Osteocyte (in vitro differentiated cells): ENCODE results near the gene CDH13. TPM values are rescaled to one million over a fixed set of nuclear protein-coding genes. Genes with fewer than 3 reads are reported as not detected.
A peak's percentile ranks its signal among the peaks of the same experiment; 100 is the strongest.

Experiments used
- DNase-seq: peaks from one replicate; pipeline ENCODE4 v3.0.0; 2021; ENCODE audit warnings: mixed read lengths; ENCODE audit not compliant: unreplicated experiment; ENCODE audit errors: extremely low spot score
- H3K27ac Mint-ChIP-seq: one replicate; pipeline ENCODE4 v1.8.0; 2021; ENCODE audit warnings: mild to moderate bottlenecking, mixed read lengths; ENCODE audit not compliant: unreplicated experiment
- H3K27me3 Mint-ChIP-seq: one replicate; pipeline ENCODE4 v1.8.0; 2021; ENCODE audit warnings: mixed read lengths; ENCODE audit not compliant: unreplicated experiment
- H3K36me3 Mint-ChIP-seq: one replicate; pipeline ENCODE4 v1.8.0; 2021; ENCODE audit warnings: mixed read lengths; ENCODE audit not compliant: unreplicated experiment
- H3K4me1 Mint-ChIP-seq: one replicate; pipeline ENCODE4 v1.8.0; 2021; ENCODE audit warnings: mixed read lengths; ENCODE audit not compliant: unreplicated experiment
- H3K4me3 Mint-ChIP-seq: one replicate; pipeline ENCODE4 v1.8.0; 2021; ENCODE audit warnings: mild to moderate bottlenecking, moderate library complexity, mixed read lengths; ENCODE audit not compliant: unreplicated experiment
- H3K9me3 Mint-ChIP-seq: one replicate; pipeline ENCODE4 v1.8.0; 2021; ENCODE audit warnings: mixed read lengths; ENCODE audit not compliant: unreplicated experiment
- total RNA-seq: library from RNA; stranded (reverse); gene quantifications from 2 replicates; pipeline ENCODE4 v1.2.1, GENCODE V29; 2021
- TF ChIP-seq, protein P1 (sequence below): fragments of 200-600 bp; sonication (generic); IDR thresholded peaks from 2 replicates; pipeline ENCODE4 v1.5.0; 2021; ENCODE audit warnings: antibody characterized with exemption, mild to moderate bottlenecking, moderate library complexity

Gene CDH13
- total RNA-seq, 1 donor from 2014 or later, result 27.0 TPM

DNA sequence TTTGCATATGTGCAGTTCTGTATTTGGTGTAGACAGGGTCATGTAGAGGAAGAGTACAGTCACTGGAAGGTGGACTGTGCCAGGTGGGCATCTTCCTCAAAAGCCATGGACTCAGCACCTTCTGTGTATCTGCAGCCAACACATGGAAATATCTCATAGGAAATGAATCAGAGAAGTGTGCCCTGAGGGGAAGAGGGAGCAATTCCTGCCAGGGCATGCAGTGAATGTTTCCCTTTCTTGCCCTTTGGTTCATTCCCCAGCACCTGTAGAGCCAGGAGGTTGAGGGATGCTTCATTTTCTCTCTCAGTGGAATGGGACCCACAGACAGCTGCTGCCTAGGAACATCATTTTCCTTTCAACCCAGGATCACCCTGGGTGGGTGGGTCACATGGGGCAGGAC is 1034.9 kb downstream of the CDH13 start:
- Mint-ChIP-seq H3K36me3 (no peaks in the 10 kb centered on the region), H3K27me3 (no peaks in the 10 kb centered on the region), H3K27ac (no peak overlapping the region), H3K4me3 (no peak overlapping the region), H3K4me1 (no peaks in the 10 kb centered on the region), H3K9me3 (peaks cover 3% of the 10 kb centered on the region)
- TF ChIP-seq, protein P1, sequence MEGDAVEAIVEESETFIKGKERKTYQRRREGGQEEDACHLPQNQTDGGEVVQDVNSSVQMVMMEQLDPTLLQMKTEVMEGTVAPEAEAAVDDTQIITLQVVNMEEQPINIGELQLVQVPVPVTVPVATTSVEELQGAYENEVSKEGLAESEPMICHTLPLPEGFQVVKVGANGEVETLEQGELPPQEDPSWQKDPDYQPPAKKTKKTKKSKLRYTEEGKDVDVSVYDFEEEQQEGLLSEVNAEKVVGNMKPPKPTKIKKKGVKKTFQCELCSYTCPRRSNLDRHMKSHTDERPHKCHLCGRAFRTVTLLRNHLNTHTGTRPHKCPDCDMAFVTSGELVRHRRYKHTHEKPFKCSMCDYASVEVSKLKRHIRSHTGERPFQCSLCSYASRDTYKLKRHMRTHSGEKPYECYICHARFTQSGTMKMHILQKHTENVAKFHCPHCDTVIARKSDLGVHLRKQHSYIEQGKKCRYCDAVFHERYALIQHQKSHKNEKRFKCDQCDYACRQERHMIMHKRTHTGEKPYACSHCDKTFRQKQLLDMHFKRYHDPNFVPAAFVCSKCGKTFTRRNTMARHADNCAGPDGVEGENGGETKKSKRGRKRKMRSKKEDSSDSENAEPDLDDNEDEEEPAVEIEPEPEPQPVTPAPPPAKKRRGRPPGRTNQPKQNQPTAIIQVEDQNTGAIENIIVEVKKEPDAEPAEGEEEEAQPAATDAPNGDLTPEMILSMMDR, result no peak
- DNase-seq, result no peak

DNA sequence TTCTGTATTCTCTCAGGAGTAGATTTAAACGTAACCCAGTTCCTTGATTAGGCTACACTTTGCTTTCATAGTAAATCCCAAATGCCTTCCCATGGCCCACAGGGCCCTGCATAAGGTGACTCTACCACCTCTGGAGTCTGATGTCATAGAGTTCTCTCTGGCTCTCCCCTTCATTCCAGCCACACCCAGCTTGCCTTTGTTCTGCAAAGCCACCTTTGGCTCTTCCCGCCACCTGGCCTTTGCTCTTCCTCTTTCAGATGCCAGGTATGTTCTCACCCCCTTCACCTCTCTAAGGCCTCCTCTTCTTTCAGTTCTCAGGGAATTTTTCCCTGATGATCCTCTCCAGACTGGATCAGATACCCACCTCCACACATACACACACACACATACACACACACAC is 1039.7 kb downstream of the CDH13 start:
- TF ChIP-seq, protein P1, result no peak
- Mint-ChIP-seq H3K9me3 (peaks cover 10% of the 10 kb centered on the region), H3K4me1 (no peaks in the 10 kb centered on the region), H3K27ac (no peak overlapping the region), H3K4me3 (no peak overlapping the region), H3K27me3 (no peaks in the 10 kb centered on the region), H3K36me3 (peaks cover 3% of the 10 kb centered on the region)
- peak; percentile 10 for DNase-seq

DNA sequence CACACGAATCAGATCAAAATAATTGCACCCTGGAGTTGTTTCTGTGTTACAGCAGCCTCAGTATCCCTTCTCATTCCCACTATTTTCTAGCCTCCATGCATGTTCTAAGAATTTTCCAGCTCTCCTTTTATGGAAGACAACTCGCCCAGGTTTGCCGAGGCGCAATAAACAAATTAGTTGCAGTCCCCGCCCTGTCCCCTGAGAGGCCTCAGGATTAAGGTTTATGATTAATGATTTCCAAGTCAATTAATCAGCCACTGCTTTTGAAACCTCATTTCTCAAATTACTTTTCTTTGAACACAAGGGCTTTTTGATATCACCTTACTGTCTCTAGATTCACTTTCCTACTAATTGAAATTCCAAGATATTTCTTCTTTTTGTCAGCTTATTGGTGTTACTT is 1042.7 kb downstream of the CDH13 start:
- no peak overlapping the region for H3K27ac Mint-ChIP-seq
- no peaks in the 10 kb centered on the region for H3K4me1 Mint-ChIP-seq
- H3K4me3 Mint-ChIP-seq, result no peak overlapping the region
- H3K36me3 Mint-ChIP-seq, result peaks cover 3% of the 10 kb centered on the region
- peaks cover 10% of the 10 kb centered on the region for H3K9me3 Mint-ChIP-seq
- H3K27me3 Mint-ChIP-seq, result no peaks in the 10 kb centered on the region
- DNase-seq, result no peak
- TF ChIP-seq, protein P1, result no peak

DNA sequence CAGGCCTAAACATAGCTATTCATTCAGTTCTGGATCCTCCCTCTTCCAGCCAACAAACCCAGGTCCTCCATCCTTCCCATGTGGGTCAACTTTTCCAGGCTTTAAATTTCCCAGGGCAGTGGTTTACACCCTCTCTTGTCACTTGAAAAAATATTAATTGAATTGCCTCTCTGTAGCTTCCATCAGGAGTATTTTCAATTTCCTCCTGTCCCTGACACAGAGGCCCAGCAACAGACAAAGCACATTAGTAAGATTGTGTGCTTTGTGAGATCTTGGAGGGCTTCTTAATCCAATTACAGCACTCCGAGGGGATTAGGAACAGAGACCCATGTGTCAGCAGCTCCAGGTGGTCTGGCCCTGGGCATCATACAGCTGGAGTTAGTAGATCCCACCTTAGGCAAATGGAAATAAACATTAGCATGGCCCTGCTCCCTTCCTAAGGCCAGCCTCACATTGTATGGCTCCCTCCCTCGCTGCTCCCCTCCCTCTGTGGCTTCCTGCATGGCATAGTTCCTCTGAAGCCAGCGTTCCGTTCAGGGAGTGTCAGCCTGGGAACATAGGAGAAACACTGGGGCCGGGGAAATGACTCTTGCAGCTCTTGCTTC is 1048.3 kb downstream of the CDH13 start:
- Mint-ChIP-seq H3K27ac (no peak overlapping the region), H3K4me3 (no peak overlapping the region), H3K9me3 (peaks cover 4% of the 10 kb centered on the region), H3K27me3 (no peaks in the 10 kb centered on the region), H3K36me3 (peaks cover 3% of the 10 kb centered on the region), H3K4me1 (no peaks in the 10 kb centered on the region)
- TF ChIP-seq, protein P1, result no peak
- DNase-seq, result no peak

DNA sequence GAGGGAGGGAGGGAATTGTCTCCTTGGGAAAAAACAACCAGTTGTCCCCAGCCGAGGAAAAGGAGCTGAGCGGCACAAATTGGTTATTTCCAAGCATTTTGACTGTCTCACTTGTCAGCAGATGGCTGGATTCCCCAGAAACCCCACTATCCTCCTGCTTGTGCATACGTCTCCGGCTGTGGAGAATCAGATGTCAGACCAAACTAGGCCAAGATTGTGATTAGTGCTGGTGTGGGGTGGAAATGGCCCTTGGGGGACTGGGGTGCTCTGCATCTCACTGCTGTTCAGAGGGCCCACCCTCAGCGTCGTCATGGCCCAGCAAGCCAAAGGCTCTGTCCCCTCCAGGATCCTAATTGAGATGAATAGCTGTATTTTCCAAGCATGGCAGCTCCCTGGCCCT is 1049.3 kb downstream of the CDH13 start:
- DNase-seq, result no peak
- H3K4me1 Mint-ChIP-seq, result no peaks in the 10 kb centered on the region
- H3K36me3 Mint-ChIP-seq, result no peaks in the 10 kb centered on the region
- no peak overlapping the region for H3K27ac Mint-ChIP-seq
- no peak overlapping the region for H3K4me3 Mint-ChIP-seq
- H3K9me3 Mint-ChIP-seq, result no peaks in the 10 kb centered on the region
- H3K27me3 Mint-ChIP-seq, result no peaks in the 10 kb centered on the region
- TF ChIP-seq, protein P1, result no peak
